Measurements from ENCODE around the gene ADGRB3. TPM values are rescaled to one million over a fixed set of nuclear protein-coding genes. Genes with fewer than 3 reads are reported as not detected.

Gene ADGRB3
- total and polyA plus RNA-seq, 10 of the 15 experiments (the other 5 are each of a cell fraction or from before 2014, with no cell fraction given), result 0.03 to 0.06 TPM; not detected in 8

GRCh38 chr6:68639826-68640490, 4.9 kb downstream of the ADGRB3 start:
- FAIRE-seq (no peak), ATAC-seq (no peak), DNase-seq (ENCODE audit: low read depth, low spot score) (no peak)
- BruUV-seq (replicated peaks), result no TSS peak
- Histone ChIP-seq H2AFZ (ENCODE audit: control insufficient read depth, low read depth, low read length) (no peak overlapping the region), H3K79me2 (ENCODE audit: control insufficient read depth, insufficient read depth, low read length) (no peaks in the 10 kb centered on the region), H4K20me1 (ENCODE audit: control insufficient read depth, insufficient read depth) (no peaks in the 10 kb centered on the region), H3K4me2 (ENCODE audit: control insufficient read depth, insufficient read depth) (no peak overlapping the region), H3K4me1 (ENCODE audit: control insufficient read depth, insufficient read depth, low read length) (no peaks in the 10 kb centered on the region), H3K27ac (ENCODE audit: control insufficient read depth, insufficient read depth) (no peak overlapping the region), H3K27me3 (replicated peaks in 1 of 2; ENCODE audit: control insufficient read depth in 2 of 2, insufficient read depth in 2 of 2, low read length in 1 of 2) (peaks cover 0 to 8% of the 10 kb centered on the region in 2 experiments; a peak in 3 of 4 replicates), H3K9me3 (replicated peaks; ENCODE audit: control insufficient read depth, insufficient read depth, low read length) (no peaks in the 10 kb centered on the region), H3K9ac (ENCODE audit: control insufficient read depth, insufficient read depth, low read length) (no peak overlapping the region), H3K4me3 (no peak overlapping the region), H3K36me3 (ENCODE audit: control insufficient read depth in 2 of 2, insufficient read depth in 2 of 2, low read length in 1 of 2) (no peaks in the 10 kb centered on the region)
- ChIA-PET POLR2A (no interaction called here), SMC1A (ENCODE audit: uncharacterized antibody, unreplicated experiment) (interaction anchor here (1.0 to 5.9 kb wide), 3 partner anchors 90 to 141 kb away, joined by 3 to 37 read pairs (median 3); no protein-coding TSS in a partner anchor), CTCF (interaction anchor here (1.2 to 7.6 kb wide), 5 partner anchors 9 to 327 kb away, joined by 3 to 64 read pairs (median 3); no protein-coding TSS in a partner anchor), RAD21 (ENCODE audit: unreplicated experiment) (no interaction called here)
- WGBS (ENCODE audit: insufficient coverage, insufficient replicate concordance, low lambda C conversion rate, missing lambda C conversion rate), result 22% methylated on average over 13 of the region's 13 CpGs
- intact Hi-C loops (cut with micrococcal nuclease; ENCODE audit: unreplicated experiment) (loop anchor here (5.0 kb wide), 1 partner anchor 1467 kb away; no protein-coding TSS in a partner anchor), in situ Hi-C loops (cut with MboI) (loop anchor here (10.0 to 25.0 kb wide), 2 partner anchors 325 to 1472 kb away; no protein-coding TSS in a partner anchor)
- no peak for TF ChIP-seq ATF7 (IDR thresholded peaks at IDR 0.05; ENCODE audit: low read depth)
- no peak for TF ChIP-seq CREM (IDR thresholded peaks at IDR 0.05; ENCODE audit: low read depth)
- no peak for TF ChIP-seq NKRF (conservative IDR thresholded peaks at IDR 0.05)
- no peak for TF ChIP-seq CEBPB (IDR thresholded peaks at IDR 0.05; ENCODE audit: borderline replicate concordance in 1 of 2, low read depth in 2 of 2, low read length in 2 of 2)
- TF ChIP-seq EED (IDR thresholded peaks at IDR 0.05; ENCODE audit: low read depth), result no peak
- TF ChIP-seq TCF3 (IDR thresholded peaks at IDR 0.05; ENCODE audit: borderline replicate concordance, insufficient read depth, low read depth, low read length), result no peak
